HG02610 (cell line): ENCODE measurements around the gene PHC3.
A peak's percentile ranks its signal among the peaks of the same experiment; 100 is the strongest.
"Not testable (repeated sequence)": the region's sequence is repeated elsewhere in the genome, so short reads cannot be mapped to it uniquely, and the experiment has no call there.

Source experiments
- ATAC-seq: cut with Tn5 transposase; IDR thresholded peaks from one replicate; pipeline ENCODE4 v1.9.1; 2021; ENCODE audit warnings: mild to moderate bottlenecking, moderate library complexity; ENCODE audit not compliant: unreplicated experiment

Gene PHC3

DNA sequence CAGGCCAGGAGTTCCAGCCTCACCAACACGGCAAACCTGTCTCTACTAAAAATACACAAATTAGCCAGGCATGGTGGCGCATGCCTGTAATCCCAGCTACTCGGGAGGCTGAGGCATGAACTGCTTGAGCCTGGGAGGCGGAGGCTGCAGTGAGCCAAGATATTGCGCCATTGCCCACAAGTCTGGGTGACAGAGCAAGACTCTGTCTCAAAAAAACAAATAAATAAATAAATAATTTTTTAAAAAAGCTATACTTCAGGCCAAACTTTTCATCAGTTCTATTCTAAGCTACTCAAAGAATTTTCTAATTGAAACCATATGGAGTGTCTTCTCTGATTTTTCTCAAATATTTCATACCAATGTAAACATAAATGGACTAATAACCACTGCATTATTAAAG, 43.5 kb downstream of the PHC3 start:
- ATAC-seq: no peak

DNA sequence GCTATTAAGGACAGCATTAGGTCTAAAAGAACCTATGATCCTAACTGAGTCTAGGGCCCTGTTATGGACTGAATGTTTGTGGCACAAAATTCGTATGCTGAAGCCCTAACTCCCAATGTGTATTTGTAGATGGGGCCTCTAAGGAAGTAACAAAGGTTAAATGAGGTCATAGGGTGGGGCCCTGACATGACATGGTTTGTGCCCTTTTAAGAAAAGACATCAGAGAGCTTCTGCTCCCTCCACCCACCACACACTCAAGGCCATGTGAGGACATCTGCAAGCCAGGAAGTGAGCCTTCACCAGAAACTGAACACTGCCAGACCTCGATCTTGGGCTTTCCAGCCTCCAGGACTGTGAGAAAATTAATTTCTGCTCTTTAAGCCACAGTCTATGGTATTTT, 49.2 kb downstream of the PHC3 start:
- no peak for ATAC-seq

- ATAC-seq: no peak
Measured at GRCh38 chr3:170130532-170130931, 51.0 kb downstream of the PHC3 start.

DNA sequence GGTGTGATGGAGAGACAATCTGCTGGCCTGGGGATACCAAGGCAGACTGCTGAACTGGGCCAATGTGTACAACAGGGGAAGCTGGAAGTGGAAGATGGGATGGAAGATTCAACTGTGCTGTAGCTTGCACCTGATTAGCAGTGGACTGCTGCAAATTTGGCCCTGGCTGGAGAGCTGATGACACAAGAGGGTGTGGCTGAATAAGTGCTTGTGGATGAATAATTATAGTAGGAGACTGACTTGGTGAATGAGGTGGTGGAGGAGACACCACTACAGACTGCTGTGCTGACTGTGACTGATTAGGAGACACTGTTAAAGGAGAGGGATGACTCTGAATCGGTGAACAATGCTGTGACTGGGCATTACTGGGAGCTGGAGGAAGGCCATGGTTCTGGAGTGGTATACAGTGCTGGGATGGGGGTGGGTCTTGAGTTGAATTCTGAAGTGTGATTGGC, 52.5 kb downstream of the PHC3 start:
- peak; percentile 72 for ATAC-seq

- peak; percentile 87 for ATAC-seq
Measured at GRCh38 chr3:170128259-170128976, 53.1 kb downstream of the PHC3 start.

- ATAC-seq: no peak
Measured at GRCh38 chr3:170117134-170117533, 64.4 kb downstream of the PHC3 start.

DNA sequence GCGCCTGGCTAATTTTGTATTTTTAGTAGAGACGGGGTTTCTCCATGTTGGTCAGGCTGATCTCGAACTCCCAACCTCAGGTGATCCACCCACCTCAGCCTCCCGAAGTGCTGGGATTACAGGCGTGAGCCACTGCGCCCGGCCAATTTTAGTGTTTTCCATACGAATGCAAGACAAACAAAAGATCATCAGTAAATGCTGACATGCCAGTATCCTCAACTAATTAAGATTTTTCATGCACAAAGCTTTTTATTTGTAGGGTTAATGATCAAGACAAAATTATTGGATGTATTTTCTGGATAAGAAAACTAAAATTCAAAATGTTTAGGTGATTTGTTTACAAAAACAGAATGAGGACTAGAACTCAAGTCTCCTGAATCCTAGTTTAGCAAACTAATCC, 67.4 kb downstream of the PHC3 start:
- ATAC-seq: not testable (repeated sequence)

GRCh38 chr3:170111147-170111771, 70.3 kb downstream of the PHC3 start:
- ATAC-seq: no peak

DNA sequence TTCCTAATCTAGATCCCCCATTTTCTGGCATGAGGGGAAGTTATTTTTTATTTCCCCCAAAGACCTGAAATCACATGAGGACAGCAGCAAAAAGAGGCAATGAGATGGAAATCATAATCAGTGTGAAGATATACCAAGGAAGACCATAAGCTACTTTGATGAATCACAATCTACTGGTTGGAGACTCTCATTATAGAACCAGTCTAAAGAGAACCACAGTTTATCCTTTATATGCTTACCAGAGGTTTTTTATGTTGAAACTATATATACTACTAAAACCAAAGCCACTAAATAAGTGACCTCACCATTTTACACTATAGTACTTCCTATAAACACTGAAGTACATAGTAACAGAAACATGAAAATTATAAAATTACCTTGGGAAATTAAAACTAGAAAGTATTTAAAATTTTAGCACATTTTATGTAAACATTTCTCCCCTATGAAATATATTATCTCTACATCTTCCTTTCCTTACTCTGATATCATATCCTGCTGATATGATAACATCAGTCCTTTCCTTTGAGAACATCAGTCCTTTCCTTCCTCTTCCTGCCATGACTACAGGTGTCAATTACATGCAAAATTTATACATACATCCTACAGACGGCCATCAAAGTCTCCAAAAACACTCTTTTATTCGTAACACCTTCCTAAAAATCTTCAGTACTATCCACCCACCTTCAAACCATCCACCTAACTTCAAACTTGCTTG, 71.8 kb downstream of the PHC3 start:
- no peak for ATAC-seq

DNA sequence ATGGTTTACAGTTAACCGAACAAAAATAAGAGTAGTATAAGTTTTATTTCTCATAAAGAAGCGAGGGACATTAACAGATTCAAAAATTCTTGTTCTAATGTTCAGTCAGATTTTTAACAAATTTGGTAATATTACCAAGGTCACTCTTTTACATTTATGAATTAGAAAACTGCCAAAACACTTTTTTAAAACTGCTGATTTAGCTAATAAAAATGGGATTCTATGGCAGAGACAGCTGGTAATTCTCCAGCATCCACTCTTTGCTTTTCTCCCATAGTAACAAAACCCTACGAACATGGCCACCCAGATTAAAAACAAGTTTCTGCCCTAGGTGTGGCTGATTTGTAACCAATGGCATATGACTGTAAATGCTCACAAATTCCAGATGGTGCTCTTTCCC, 72.6 kb downstream of the PHC3 start:
- no peak for ATAC-seq

- ATAC-seq: no peak
Measured at GRCh38 chr3:170107941-170108340, 73.6 kb downstream of the PHC3 start.

DNA sequence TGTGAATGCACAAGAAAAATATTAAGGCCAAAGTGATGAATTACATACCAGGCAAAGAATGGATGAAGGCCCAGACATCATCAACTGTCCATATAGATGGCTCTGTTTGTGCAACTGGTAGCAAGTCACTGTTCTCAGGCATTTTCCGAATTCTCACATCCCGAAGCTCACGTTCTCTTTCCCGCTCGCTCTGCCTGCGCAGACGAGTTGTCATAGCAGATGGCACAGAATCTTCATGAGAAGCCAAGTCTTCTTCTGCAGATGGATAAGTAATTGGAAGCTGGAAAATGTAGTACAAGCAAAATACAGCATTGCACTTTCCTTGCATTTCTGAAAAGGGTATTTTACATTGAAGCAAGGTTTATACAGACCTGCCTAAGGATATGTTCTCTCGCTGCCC, 79.1 kb downstream of the PHC3 start:
- ATAC-seq: no peak

- no peak for ATAC-seq
Measured at GRCh38 chr3:170100944-170101343, 80.6 kb downstream of the PHC3 start.

- ATAC-seq: peak; percentile 65
Measured at GRCh38 chr3:170098753-170099152, 82.8 kb downstream of the PHC3 start.

- no peak for ATAC-seq
Measured at GRCh38 chr3:170096342-170096741, 85.2 kb downstream of the PHC3 start.

GRCh38 chr3:170095771-170096170, 85.8 kb downstream of the PHC3 start:
- no peak for ATAC-seq

- no peak for ATAC-seq
Measured at GRCh38 chr3:170092907-170093306, 88.6 kb downstream of the PHC3 start.

DNA sequence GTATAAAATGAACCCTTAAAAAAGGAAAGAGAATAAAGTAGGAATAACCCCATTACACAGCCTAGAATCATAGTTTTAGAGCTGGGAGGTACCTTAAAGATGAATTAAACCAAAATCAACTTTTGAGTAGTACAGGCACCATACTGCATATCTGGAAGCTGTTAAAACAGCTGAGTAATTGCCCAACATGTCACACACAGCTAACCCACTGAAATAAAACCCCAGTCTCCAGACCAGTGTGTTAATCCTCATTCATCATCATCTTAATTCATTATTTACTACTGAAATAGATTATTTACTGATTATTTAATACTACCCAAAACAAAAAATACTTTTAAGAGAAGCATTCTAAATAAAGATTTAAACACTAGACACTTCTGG, 90.9 kb downstream of the PHC3 start:
- no peak for ATAC-seq

GRCh38 chr3:170089862-170090600, 91.5 kb downstream of the PHC3 start:
- no peak for ATAC-seq

GRCh38 chr3:170085396-170085795, 96.1 kb downstream of the PHC3 start:
- no peak for ATAC-seq

- ATAC-seq: no peak
Measured at GRCh38 chr3:170083343-170083742, 98.2 kb downstream of the PHC3 start.
